Esophagus muscularis mucosa (tissue), 3 donors: ENCODE measurements around the gene IMMT.

Experiments used
- POLR2A ChIP-seq: fragments of 450-650 bp; IDR thresholded peaks from one replicate; pipeline ENCODE4 v1.6.1; 2017; ENCODE audit warnings: antibody characterized with exemption, moderate library complexity, mild to moderate bottlenecking, low read depth
- TF ChIP-seq, protein P1 (sequence below), 3 experiments: fragments of 200-600 bp in 2 of 3; fragments of 450-650 bp in 1 of 3; sonication (generic) in 2 of 3; IDR thresholded peaks; one replicate each; pipeline ENCODE4 v1.5.1; 2017 to 2019; ENCODE audit warnings: antibody characterized with exemption in 3 of 3, mild to moderate bottlenecking in 2 of 3, moderate library complexity in 1 of 3

DNA sequence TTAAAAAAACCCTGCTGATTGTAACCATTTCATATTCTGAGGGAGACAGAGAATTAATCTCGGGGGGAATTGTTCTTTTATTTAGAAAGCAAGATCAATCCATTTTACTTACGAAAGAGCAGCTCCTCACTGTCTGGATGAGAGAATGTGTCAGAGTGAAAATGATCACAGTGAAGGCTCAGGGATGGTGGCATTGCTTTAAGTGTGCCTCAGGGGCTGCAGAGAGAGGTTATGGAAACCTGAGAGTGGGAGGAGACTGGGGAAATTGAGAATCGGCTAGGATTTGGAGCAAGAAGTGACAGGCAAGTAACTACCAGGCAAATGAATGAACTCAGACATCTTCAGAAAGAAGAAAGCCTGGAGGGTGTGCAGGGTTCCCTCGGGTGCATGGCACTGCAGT lies 38.2 kb upstream of the IMMT start:
- TF ChIP-seq POLR2A: no peak
- TF ChIP-seq, protein P1, sequence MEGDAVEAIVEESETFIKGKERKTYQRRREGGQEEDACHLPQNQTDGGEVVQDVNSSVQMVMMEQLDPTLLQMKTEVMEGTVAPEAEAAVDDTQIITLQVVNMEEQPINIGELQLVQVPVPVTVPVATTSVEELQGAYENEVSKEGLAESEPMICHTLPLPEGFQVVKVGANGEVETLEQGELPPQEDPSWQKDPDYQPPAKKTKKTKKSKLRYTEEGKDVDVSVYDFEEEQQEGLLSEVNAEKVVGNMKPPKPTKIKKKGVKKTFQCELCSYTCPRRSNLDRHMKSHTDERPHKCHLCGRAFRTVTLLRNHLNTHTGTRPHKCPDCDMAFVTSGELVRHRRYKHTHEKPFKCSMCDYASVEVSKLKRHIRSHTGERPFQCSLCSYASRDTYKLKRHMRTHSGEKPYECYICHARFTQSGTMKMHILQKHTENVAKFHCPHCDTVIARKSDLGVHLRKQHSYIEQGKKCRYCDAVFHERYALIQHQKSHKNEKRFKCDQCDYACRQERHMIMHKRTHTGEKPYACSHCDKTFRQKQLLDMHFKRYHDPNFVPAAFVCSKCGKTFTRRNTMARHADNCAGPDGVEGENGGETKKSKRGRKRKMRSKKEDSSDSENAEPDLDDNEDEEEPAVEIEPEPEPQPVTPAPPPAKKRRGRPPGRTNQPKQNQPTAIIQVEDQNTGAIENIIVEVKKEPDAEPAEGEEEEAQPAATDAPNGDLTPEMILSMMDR (IDR thresholded peaks at IDR 0.05): no peak
